ENCODE measurements around the gene MAD2L2. TPM values are rescaled to one million over a fixed set of nuclear protein-coding genes. Genes with fewer than 3 reads are reported as not detected.

MAD2L2 gene
- total RNA-seq, 6 donors from 2014 or later = 20.3 to 38.8 (median 28.0) TPM

DNA sequence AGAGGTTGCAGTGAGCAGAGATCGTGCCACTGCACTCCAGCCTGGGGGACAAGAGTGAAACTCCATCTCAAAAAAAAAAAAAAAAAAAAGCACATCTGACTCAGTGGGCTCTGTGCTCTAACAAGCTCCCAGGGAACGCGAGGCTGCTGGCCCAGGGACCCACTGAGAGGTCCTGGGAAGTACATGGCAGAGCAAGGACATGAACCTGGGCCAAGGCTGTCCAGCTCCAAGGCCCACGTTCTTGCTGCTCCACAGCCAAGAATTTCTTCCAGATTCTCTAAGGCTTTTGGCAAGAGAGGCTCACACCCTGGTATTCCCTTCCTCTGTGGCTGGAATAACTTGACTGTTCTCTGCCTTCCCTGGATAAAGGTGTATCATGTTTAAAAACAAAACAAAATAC, 39.6 kb upstream of the MAD2L2 start:
- no peaks in the 10 kb centered on the region for H3K9me3 ChIP-seq
- peaks cover 8 to 25% (median 10%) of the 10 kb centered on the region in 4 donors for H3K4me1 ChIP-seq
- ATAC-seq (ENCODE audit: low FRiP score in 2 of 2) = no peak
- H3K27ac ChIP-seq = peak overlapping the region in 1 of 4 donors; percentile 82
- no peaks in the 10 kb centered on the region for H3K27me3 ChIP-seq
- WGBS, 2 donors = 73 to 75% methylated on average over 4 of the region's 4 CpGs
- H3K36me3 ChIP-seq = no peaks in the 10 kb centered on the region
- DNase-seq = no peak
- H3K4me3 ChIP-seq = no peak overlapping the region
- TF ChIP-seq POLR2AphosphoS5 (IDR thresholded peaks at IDR 0.05) = no peak

- Histone ChIP-seq H3K9me3 (no peaks in the 10 kb centered on the region), H3K27me3 (no peaks in the 10 kb centered on the region), H3K36me3 (no peaks in the 10 kb centered on the region), H3K4me3 (peak overlapping the region in 2 of 4 donors; percentile 47 to 55), H3K4me1 (peaks cover 8 to 25% (median 10%) of the 10 kb centered on the region in 4 donors), H3K27ac (peak overlapping the region in 2 of 4 donors; percentile 82 to 83)
- no peak for DNase-seq
- TF ChIP-seq POLR2A (IDR thresholded peaks at IDR 0.05) (no peak), EP300 (IDR thresholded peaks at IDR 0.05) (no peak), CTCF (IDR thresholded peaks at IDR 0.05) (no peak), POLR2AphosphoS5 (IDR thresholded peaks at IDR 0.05) (no peak)
- ATAC-seq (ENCODE audit: low FRiP score in 2 of 2) = no peak
- 69 to 70% methylated on average over 6 to 12 of the region's 12 CpGs for WGBS, 2 donors
Measured at GRCh38 chr1:11720033-11720376, 39.1 kb upstream of the MAD2L2 start.

DNA sequence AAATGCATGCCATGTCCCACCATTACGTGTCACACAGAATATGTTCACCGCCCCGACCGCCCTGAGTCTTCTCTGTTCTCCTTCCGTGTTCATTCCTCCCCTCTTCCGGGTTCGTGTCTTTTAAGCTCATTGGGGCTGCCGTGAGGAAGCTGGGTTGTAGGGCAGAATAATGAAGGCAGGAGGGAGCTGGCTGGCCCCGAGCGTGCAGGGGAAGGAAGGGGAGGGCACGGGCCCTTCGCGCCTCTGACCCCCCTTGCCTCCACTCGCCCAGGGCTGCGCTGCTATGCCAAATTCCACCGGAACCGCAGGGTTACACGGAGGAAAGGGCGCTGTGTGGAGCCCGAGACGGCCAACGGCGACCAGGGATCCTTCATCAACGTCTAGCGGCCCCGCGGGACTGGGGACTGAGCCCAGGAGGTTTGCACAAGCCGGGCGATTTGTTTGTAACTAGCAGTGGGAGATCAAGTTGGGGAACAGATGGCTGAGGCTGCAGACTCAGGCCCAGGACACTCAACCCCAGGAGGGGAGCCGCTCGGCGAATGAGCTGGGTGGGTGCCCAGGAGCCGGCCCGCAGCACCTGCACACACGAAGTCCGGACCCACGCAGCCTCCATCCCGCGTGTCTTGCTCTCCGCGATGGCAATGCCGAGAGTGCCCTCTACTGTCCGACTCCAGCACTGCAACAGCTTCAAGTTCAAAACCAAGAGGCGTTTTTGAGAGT, 38.5 kb upstream of the MAD2L2 start:
- DNase-seq (peak; percentile 86 to 88), ATAC-seq (ENCODE audit: low FRiP score in 2 of 2) (peak; percentile 90 to 94)
- Histone ChIP-seq H3K27me3 (no peaks in the 10 kb centered on the region), H3K27ac (peak overlapping the region; percentile 67 to 83 (median 79)), H3K4me3 (peak overlapping the region; percentile 11 to 55 (median 40)), H3K36me3 (no peaks in the 10 kb centered on the region), H3K4me1 (peaks cover 8 to 25% (median 10%) of the 10 kb centered on the region in 4 donors), H3K9me3 (no peaks in the 10 kb centered on the region)
- 5 to 14% methylated on average over 21 to 43 of the region's 44 CpGs for WGBS, 2 donors
- peak; percentile 89 to 97 (median 92) for TF ChIP-seq CTCF (IDR thresholded peaks at IDR 0.05)
- TF ChIP-seq POLR2AphosphoS5 (IDR thresholded peaks at IDR 0.05) = peak in 1 of 2 donors; percentile 6
- TF ChIP-seq POLR2A (IDR thresholded peaks at IDR 0.05) = peak in 1 of 4 donors; percentile 50
- no peak for TF ChIP-seq EP300 (IDR thresholded peaks at IDR 0.05)

DNA sequence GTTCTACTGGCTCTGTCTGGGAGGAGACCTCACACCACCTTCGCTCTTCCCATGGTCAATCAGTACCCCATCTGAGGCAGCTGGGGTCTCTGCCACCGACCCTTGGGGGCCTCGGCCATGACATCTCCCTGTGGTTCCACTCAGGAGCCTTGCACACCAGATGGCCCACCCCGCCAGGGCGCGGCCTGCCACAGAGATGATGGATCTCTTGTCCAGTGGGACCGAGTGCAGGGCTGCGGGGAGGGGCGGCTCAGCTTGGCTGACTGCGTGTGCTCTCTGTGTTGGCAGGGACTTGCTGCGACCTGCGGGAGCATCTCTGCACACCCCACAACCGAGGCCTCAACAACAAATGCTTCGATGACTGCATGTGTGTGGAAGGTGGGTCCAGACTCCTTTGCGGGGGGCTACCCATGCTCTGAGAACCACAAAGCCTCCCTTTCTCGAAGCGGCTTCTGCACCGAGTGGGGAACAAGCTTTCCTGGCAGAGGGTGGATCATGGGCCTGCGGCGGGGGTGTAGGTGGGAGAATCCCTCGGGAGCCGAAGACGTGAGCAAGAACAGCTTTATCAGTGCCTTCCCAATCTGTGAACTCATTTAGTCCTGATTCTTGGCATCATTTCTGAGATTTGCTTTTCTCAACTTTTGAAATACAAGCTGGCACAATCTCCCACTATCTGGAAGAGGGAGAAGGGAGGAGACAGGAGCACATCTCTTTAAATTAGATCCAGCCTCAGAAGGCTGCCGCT, 34.1 kb upstream of the MAD2L2 start:
- Histone ChIP-seq H3K4me3 (no peak overlapping the region), H3K36me3 (no peaks in the 10 kb centered on the region), H3K9me3 (no peaks in the 10 kb centered on the region), H3K27me3 (no peaks in the 10 kb centered on the region), H3K4me1 (peaks cover 6 to 13% (median 7%) of the 10 kb centered on the region in 4 donors), H3K27ac (no peak overlapping the region)
- DNase-seq (no peak), ATAC-seq (ENCODE audit: low FRiP score in 2 of 2) (no peak)
- WGBS, 2 donors = 87 to 91% methylated on average over 11 to 17 of the region's 24 CpGs
- no peak for TF ChIP-seq EP300 (IDR thresholded peaks at IDR 0.05)
- TF ChIP-seq POLR2A (IDR thresholded peaks at IDR 0.05) = no peak
- TF ChIP-seq POLR2AphosphoS5 (IDR thresholded peaks at IDR 0.05) = no peak
- TF ChIP-seq CTCF (IDR thresholded peaks at IDR 0.05) = no peak

GRCh38 chr1:11713095-11713494, 32.1 kb upstream of the MAD2L2 start:
- WGBS, 2 donors = 82 to 83% methylated on average over 10 to 11 of the region's 11 CpGs
- H3K36me3 ChIP-seq = no peaks in the 10 kb centered on the region
- H3K9me3 ChIP-seq = no peaks in the 10 kb centered on the region
- H3K27ac ChIP-seq = no peak overlapping the region
- TF ChIP-seq CTCF (IDR thresholded peaks at IDR 0.05) = no peak
- TF ChIP-seq EP300 (IDR thresholded peaks at IDR 0.05) = no peak
- no peak for TF ChIP-seq POLR2AphosphoS5 (IDR thresholded peaks at IDR 0.05)
- TF ChIP-seq POLR2A (IDR thresholded peaks at IDR 0.05) = no peak
- no peaks in the 10 kb centered on the region for H3K27me3 ChIP-seq
- H3K4me3 ChIP-seq = no peak overlapping the region
- ATAC-seq (ENCODE audit: low FRiP score in 2 of 2) (no peak), DNase-seq (no peak)
- no peaks in the 10 kb centered on the region for H3K4me1 ChIP-seq

All from upper lobe of left lung (tissue), 6 donors.